Fibroblast of lung (primary cell): Measurements from ENCODE around the gene TBXT. TPM values are rescaled to one million over a fixed set of nuclear protein-coding genes. Genes with fewer than 3 reads are reported as not detected.

Experiments
- DNase-seq, 2 donors: peaks; one replicate each; pipeline versions ENCODE4 v3.0.0 to v3.0.0-alpha.2; 2010; ENCODE audit warnings: low read depth in 2 of 2
- H2AFZ ChIP-seq: 2 replicates; pipeline ENCODE4 v1.5.1; 2012; ENCODE audit warnings: low read length, control low read depth, inconsistent platforms
- H3K27ac ChIP-seq: 2 replicates; pipeline ENCODE4 v1.5.1; 2011; ENCODE audit warnings: low read length, control low read depth; ENCODE audit not compliant: insufficient read depth
- H3K27me3 ChIP-seq: 2 replicates; pipeline ENCODE4 v1.5.1; 2011; ENCODE audit warnings: mild to moderate bottlenecking, low read length; ENCODE audit not compliant: control insufficient read depth, insufficient read depth
- H3K36me3 ChIP-seq: 2 replicates; pipeline ENCODE4 v1.5.1; 2011; ENCODE audit warnings: low read length; ENCODE audit not compliant: control insufficient read depth, insufficient read depth
- H3K4me1 ChIP-seq: 2 replicates; pipeline ENCODE4 v1.5.1; 2011; ENCODE audit warnings: low read length; ENCODE audit not compliant: control insufficient read depth, insufficient read depth; ENCODE audit errors: extremely low read depth
- H3K4me2 ChIP-seq: 2 replicates; pipeline ENCODE4 v1.5.1; 2011; ENCODE audit warnings: low read length, control low read depth; ENCODE audit not compliant: insufficient read depth; ENCODE audit errors: extremely low read depth
- H3K4me3 ChIP-seq, 4 experiments: fragments of 200-600 bp in 1 of 4; sonication (generic) in 1 of 4; replicated peaks in 1 of 4; 2 replicates each; pipeline ENCODE4 v1.5.1; 2011 to 2016; ENCODE audit warnings: low read length in 4 of 4, low read depth in 3 of 4, mild to moderate bottlenecking in 3 of 4, control low read depth in 2 of 4, inconsistent platforms in 1 of 4, mixed read lengths in 1 of 4; ENCODE audit not compliant: insufficient read depth in 1 of 4; ENCODE audit errors: control extremely low read depth in 1 of 4
- H3K79me2 ChIP-seq: 2 replicates; pipeline ENCODE4 v1.5.1; 2012; ENCODE audit warnings: mild to moderate bottlenecking, low read length, inconsistent platforms; ENCODE audit not compliant: control insufficient read depth, insufficient read depth
- H3K9ac ChIP-seq: 2 replicates; pipeline ENCODE4 v1.5.1; 2011; ENCODE audit warnings: mild to moderate bottlenecking, low read length, control low read depth; ENCODE audit not compliant: insufficient read depth
- H3K9me3 ChIP-seq: 2 replicates; pipeline ENCODE4 v1.5.1; 2012; ENCODE audit warnings: low read depth, low read length; ENCODE audit not compliant: control insufficient read depth, insufficient read depth
- H4K20me1 ChIP-seq: 2 replicates; pipeline ENCODE4 v1.5.1; 2011; ENCODE audit warnings: low read length; ENCODE audit not compliant: control insufficient read depth, insufficient read depth; ENCODE audit errors: extremely low read depth
- CTCF ChIP-seq, 2 donors: IDR thresholded peaks in 1 of 2; conservative IDR thresholded peaks in 1 of 2; 1 replicate in 1 of 2; 2 replicates in 1 of 2; pipeline ENCODE4 v1.5.1; 2011 to 2012; ENCODE audit warnings: low read length in 2 of 2, control low read depth in 1 of 2, inconsistent platforms in 1 of 2, low read depth in 1 of 2, mild to moderate bottlenecking in 1 of 2
- EZH2 ChIP-seq: IDR thresholded peaks from 2 replicates; pipeline ENCODE4 v1.5.1; 2012; ENCODE audit warnings: low read length, control low read depth, mild to moderate bottlenecking; ENCODE audit errors: missing control alignments
- polyA plus RNA-seq, 2 donors: library from polyadenylated mRNA; depleted of rRNA in 1 of 2; stranded (reverse) in 1 of 2; unstranded in 1 of 2; fragments of >200 nt; gene quantifications; 2 replicates each; pipeline ENCODE4 v1.2.1, GENCODE V29; 2011 to 2012; ENCODE audit warnings: missing spikeins in 1 of 2
- total RNA-seq: library from RNA; depleted of rRNA; stranded (reverse); fragments of >200 nt; gene quantifications from 2 replicates; pipeline ENCODE4 v1.2.1, GENCODE V29; 2014

Gene TBXT
- total and polyA plus RNA-seq, 2 donors (not counting 1 experiment from before 2014, with no cell fraction given), result not detected

- no peak overlapping the region for H3K4me3 ChIP-seq
- H3K9me3 ChIP-seq, result no peaks in the 10 kb centered on the region
- H4K20me1 ChIP-seq, result no peaks in the 10 kb centered on the region
- H3K4me2 ChIP-seq, result no peak overlapping the region
- H3K36me3 ChIP-seq, result no peaks in the 10 kb centered on the region
- no peak for DNase-seq
- H3K9ac ChIP-seq, result no peak overlapping the region
- no peak overlapping the region for H3K27ac ChIP-seq
- H3K27me3 ChIP-seq, result peaks cover 6% of the 10 kb centered on the region
- H2AFZ ChIP-seq, result no peak overlapping the region
- no peaks in the 10 kb centered on the region for H3K79me2 ChIP-seq
- no peaks in the 10 kb centered on the region for H3K4me1 ChIP-seq
- TF ChIP-seq EZH2, result no peak
- TF ChIP-seq CTCF (conservative IDR thresholded peaks at IDR 0.05 in 1 of 2, IDR thresholded peaks at IDR 0.05 in 1 of 2; ENCODE audit: low read depth in 1 of 2, low read length in 2 of 2), result no peak
Observed at GRCh38 chr6:166162599-166163342, 4.9 kb downstream of the TBXT start.

- Histone ChIP-seq H3K36me3 (no peaks in the 10 kb centered on the region), H3K27ac (no peak overlapping the region), H3K4me1 (no peaks in the 10 kb centered on the region), H3K9me3 (no peaks in the 10 kb centered on the region), H3K9ac (no peak overlapping the region), H3K27me3 (no peaks in the 10 kb centered on the region), H3K4me2 (no peak overlapping the region), H4K20me1 (no peaks in the 10 kb centered on the region), H3K4me3 (no peak overlapping the region), H2AFZ (no peak overlapping the region), H3K79me2 (no peaks in the 10 kb centered on the region)
- TF ChIP-seq EZH2, result no peak
- TF ChIP-seq CTCF (conservative IDR thresholded peaks at IDR 0.05 in 1 of 2, IDR thresholded peaks at IDR 0.05 in 1 of 2; ENCODE audit: low read depth in 1 of 2, low read length in 2 of 2), result no peak
- DNase-seq, result no peak
Observed at GRCh38 chr6:166157930-166158617, 9.6 kb downstream of the TBXT start.

- Histone ChIP-seq H4K20me1 (no peaks in the 10 kb centered on the region), H3K9ac (no peak overlapping the region), H3K4me1 (no peaks in the 10 kb centered on the region), H2AFZ (no peak overlapping the region), H3K4me2 (no peak overlapping the region), H3K27ac (no peak overlapping the region), H3K27me3 (no peaks in the 10 kb centered on the region), H3K9me3 (no peaks in the 10 kb centered on the region), H3K4me3 (no peak overlapping the region), H3K36me3 (no peaks in the 10 kb centered on the region), H3K79me2 (no peaks in the 10 kb centered on the region)
- DNase-seq, result no peak
- TF ChIP-seq EZH2 (no peak), CTCF (conservative IDR thresholded peaks at IDR 0.05 in 1 of 2, IDR thresholded peaks at IDR 0.05 in 1 of 2; ENCODE audit: low read depth in 1 of 2, low read length in 2 of 2) (peak in 1 of 2 donors; percentile 12)
Observed at GRCh38 chr6:166156942-166157341, 10.7 kb downstream of the TBXT start.
